ENCODE data around the gene ABCB8. TPM values are rescaled to one million over a fixed set of nuclear protein-coding genes. Genes with fewer than 3 reads are reported as not detected.

Gene ABCB8
- polyA plus RNA-seq, 1 donor = 28.4 TPM

GRCh38 chr7:151071032-151071866 is 43.0 kb downstream of the ABCB8 start:
- DNase-seq = no peak

DNA sequence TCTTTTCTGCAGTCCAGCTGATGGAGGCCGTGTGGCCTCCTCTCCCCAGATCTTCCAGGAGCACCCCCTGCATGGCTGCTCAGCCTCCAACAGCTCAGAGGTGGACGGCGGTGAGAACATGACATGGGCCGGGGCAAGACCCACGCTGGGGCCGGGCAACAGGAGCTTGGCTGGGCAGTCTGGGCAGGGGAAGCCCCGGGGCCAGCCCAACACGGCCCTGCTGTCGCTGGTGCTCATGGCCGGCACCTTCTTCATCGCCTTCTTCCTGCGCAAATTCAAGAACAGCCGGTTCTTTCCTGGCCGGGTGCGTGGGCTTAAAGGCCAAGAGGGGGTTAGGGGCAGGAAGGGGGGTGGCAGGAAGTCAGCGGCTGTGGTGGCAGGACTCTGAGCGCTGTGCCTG is 45.7 kb downstream of the ABCB8 start:
- no peak for DNase-seq

DNA sequence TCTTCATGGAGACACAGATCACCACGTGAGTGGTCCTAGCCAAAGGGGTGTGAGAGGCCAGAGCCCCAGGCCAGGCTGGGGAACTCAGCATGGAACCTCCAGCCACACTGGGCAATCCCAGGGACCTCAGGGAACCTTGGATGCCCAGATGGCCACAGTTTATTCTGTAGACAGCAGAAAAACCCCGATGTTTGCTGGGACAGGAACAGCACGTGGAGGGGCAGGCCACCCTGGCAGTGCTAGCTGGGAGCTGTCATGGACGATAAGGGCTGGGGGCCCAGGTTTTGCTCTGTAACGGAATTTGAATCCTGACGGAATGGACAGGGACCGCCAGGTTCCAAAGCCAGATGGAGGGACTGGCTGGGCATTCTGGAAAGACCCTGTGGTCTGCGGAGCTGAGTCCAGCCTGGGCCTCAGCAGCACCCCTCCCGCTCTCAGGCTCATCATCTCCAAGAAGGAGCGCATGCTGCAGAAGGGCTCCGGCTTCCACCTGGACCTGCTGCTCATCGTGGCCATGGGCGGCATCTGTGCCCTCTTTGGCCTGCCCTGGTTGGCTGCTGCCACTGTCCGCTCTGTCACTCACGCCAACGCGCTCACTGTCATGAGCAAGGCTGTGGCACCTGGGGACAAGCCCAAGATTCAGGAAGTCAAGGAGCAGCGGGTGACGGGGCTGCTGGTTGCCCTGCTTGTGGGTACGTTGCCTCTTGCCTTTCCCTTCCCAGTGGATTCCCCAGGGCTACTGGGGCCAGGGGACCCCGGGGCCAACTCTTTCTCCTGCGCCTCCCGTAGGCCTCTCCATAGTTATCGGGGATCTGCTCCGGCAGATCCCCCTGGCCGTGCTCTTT is 46.8 kb downstream of the ABCB8 start:
- no peak for DNase-seq

DNA sequence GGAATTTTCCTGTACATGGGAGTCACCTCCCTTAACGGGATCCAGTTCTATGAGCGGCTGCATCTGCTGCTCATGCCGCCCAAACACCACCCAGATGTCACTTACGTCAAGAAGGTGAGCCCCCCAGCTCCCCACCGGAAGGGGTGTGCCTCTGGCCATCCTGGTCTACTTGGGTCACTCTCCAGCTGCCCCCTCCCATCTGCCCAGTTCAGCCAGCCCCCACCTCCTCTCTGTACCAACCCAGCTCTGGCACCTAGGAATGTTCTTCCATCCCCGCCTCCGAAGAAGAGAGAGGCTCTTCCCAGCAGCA is 47.4 kb downstream of the ABCB8 start:
- DNase-seq = no peak

GRCh38 chr7:151075978-151076426 is 47.8 kb downstream of the ABCB8 start:
- no peak for DNase-seq

DNA sequence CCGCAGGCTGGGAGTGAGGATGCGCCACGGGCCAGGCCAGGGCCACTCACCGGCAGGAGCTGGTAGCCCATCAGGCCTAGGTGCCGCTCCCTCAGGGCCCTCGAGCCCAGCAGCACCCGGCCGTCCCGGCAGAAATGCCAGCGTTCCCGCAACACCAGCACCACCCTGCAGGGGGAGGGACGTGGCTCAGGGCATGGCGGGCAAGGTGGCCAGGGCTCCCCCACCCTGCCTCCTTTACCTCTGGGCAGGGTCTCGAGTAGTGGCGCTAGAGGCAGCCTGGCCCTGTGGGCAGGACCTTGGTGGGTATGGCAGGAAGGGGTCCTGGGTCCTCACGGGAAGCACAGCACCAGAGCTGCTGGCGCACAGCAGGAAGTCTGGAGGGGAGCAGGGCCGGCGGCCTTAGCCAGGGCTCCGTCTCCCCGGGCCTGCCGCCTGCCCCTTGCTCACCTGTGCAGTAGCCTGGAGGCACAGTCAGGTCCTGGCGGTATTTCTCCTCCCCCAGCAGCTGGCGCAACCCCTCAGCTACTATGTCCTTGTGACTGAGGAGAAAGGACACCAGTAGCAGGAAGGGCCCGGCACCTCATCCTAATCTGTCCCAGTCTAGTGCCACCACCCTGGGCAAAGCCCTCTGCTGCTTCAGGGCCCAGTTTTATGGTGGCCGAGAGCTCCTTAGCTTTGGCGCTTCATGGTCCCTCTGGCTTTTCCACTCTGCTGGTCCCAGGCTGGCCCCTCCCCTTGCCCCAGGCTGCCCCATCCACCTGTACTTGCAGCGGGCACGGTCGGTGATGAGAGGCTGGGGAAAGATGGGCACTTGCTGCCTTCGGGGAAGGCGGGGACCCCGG is 48.8 kb downstream of the ABCB8 start:
- no peak for DNase-seq

- no peak for DNase-seq
Observed at GRCh38 chr7:151077705-151078232, 49.5 kb downstream of the ABCB8 start.

GRCh38 chr7:151078233-151079040 is 50.2 kb downstream of the ABCB8 start:
- no peak for DNase-seq

- DNase-seq = no peak
Observed at GRCh38 chr7:151079199-151079910, 51.1 kb downstream of the ABCB8 start.

DNA sequence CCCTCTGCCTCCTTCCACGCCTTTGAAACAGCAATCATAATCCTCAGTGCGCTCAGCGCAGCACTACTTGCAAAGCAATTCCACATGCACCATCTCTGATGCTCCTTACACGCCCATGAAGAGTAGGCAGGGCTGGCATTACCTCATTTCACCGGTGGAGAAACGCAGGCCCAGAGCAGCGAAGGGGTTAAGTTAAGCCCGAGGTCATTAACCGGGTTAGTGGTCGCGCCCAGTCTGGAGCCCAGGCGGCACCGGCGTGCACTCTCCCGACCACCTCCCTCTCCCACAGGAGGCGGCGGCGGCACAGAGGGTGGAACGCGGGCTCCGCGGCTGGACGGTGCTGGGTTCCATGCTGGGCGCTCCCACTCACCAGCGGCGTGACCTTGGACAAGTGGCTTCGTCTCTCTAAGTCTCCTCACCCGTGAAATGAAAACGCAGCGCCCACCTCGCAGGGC is 51.8 kb downstream of the ABCB8 start:
- DNase-seq = no peak

- peak; percentile 90 for DNase-seq
Observed at GRCh38 chr7:151080522-151081169, 52.4 kb downstream of the ABCB8 start, which contains the start of gene FASTK. Gene FASTK (minus strand): TSS chr7:151080809. CDS start chr7:151080766, 43 bp downstream.

GRCh38 chr7:151081170-151082101 is 53.2 kb downstream of the ABCB8 start:
- DNase-seq = no peak

GRCh38 chr7:151082141-151083070 is 54.2 kb downstream of the ABCB8 start:
- no peak for DNase-seq

DNA sequence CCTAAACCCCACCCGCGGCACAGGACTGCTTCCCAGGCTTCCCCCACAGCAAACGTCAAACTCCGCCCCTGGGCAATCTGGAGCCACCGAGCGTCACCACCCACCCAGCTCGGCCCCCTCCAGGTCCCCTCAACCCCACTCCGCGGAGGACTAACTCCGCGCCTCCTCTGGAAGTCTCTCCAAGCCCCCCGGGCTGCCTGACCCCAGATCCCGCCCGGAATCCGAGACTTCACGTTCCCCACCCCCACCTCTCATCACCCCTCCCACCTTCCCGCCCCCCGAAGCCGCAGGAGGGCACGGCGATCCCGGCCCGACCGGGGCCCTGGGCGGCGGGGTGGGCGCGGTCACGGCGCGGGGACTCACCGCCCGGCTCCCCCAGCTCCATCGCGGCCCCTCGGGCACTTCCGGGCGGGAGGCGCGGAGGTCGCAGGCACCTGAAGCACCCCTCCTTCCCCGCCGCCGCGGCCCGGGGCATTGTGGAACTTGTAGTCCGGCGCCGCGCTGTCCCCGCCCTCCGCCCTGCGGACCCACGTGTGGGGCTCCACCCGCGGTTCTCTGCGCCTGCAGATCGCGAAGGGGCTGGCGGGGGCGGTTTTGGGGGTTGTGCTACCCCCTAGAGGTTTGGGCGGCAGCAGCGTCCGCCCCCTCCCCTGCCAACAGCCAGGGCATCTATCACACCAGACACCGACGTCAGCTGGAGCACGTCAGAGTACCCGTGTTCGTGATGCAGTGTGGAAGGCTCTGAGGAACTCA is 55.0 kb downstream of the ABCB8 start, which contains the start of gene TMUB1:
Gene TMUB1 (minus strand): TSS at position 423 of the 753 bp plus-strand sequence. CDS start 930 bp downstream, outside the sequence.
- no peak for DNase-seq

- DNase-seq = no peak
Observed at GRCh38 chr7:151083824-151084160, 55.5 kb downstream of the ABCB8 start.

DNA sequence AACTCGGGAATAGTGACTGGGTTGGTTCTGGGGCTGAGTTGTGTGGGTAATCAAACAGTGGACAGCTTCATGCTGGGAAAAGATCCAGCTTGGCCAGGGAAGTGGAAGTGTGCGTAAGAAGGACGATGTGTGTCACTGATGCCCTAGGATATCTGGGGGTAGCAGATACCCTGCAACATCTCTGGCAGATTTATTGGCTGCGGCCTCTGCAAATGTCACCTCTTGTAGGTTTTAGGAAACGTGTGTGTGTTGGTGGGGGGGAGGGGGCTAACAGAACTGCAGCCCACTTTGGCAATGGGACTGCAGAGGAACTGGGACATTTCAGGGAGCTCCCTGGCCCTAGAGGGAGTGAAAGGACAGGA is 57.1 kb downstream of the ABCB8 start:
- no peak for DNase-seq

Data from left kidney (tissue), 2 donors.